GM12872 (cell line): ENCODE results near the gene TUT7.

ENCODE experiments used
- CTCF ChIP-seq: IDR thresholded peaks from 3 replicates; pipeline ENCODE4 v1.5.1; 2011; ENCODE audit warnings: low read depth, mild to moderate bottlenecking, low read length, moderate library complexity; ENCODE audit not compliant: insufficient read depth

Gene TUT7

GRCh38 chr9:86288499-86289198, 65.6 kb downstream of the TUT7 start:
- no peak for TF ChIP-seq CTCF

GRCh38 chr9:86287013-86287412, 67.2 kb downstream of the TUT7 start:
- TF ChIP-seq CTCF: peak; percentile 45; the same call in 2 of the 3 replicates

- no peak for TF ChIP-seq CTCF
These were observed 67.9 kb downstream of the TUT7 start for GRCh38 chr9:86286278-86286677.

GRCh38 chr9:86285261-86285660, 68.9 kb downstream of the TUT7 start:
- no peak for TF ChIP-seq CTCF

GRCh38 chr9:86282979-86283535, 71.2 kb downstream of the TUT7 start:
- TF ChIP-seq CTCF: no peak

GRCh38 chr9:86282077-86282978, 71.9 kb downstream of the TUT7 start, which contains the start of gene ISCA1:
Gene ISCA1, minus strand, starts transcription at chr9:86282538. Its CDS starts 80 bp downstream, at chr9:86282458.
- no peak for TF ChIP-seq CTCF

- TF ChIP-seq CTCF: no peak
These were observed 72.6 kb downstream of the TUT7 start for GRCh38 chr9:86281593-86282076.
